AG09319 (cell line): ENCODE results near the gene UBA6.

Experiments
- DNase-seq: peaks from one replicate; pipeline ENCODE4 v3.0.0-alpha.2; 2010; ENCODE audit warnings: low read depth; ENCODE audit errors: extremely low read depth
- TF ChIP-seq, protein P1 (sequence below): IDR thresholded peaks from 2 replicates; pipeline ENCODE4 v1.5.1; 2011; ENCODE audit warnings: low read depth, mild to moderate bottlenecking, inconsistent platforms, low read length, moderate library complexity

UBA6 gene

DNA sequence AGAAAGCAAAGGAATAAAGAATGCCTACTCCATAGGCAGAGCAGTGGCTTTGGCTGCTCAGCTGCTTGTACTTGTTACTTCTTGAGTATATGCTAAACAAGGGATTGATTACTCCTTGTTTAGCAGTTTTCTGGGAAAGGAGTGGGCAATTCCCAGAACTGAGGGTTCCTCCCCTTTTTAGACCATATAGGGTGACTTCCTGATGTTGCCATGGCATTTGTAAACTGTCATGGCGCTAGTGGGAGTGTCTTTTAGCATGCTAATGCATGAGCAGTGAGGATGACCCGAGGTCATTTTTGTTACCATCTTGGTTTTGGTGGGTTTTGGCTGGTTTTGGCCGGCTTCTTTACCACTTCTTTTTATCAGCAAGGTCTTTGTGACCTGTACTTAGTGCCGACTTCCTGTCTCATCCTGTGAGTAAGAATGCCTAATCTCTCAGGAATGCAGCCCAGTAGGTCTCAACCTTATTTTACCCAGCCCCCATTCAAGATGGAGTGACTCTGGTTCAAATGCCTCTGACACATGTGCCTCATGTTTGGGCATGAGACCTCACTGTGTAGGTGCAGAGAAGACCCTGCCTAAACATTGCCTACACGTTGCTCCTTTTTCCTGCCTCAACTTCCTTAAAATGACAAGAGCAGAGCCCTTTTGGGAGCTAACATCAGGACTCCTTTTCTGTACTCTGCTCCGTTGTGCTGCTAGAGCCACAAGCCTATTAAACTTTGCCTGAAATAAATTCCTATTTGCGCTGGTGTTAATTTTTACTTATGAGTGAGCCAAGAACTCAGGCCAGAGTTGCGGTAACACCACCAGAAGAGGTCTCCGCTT lies 21.0 kb upstream of the UBA6 start:
- TF ChIP-seq, protein P1, sequence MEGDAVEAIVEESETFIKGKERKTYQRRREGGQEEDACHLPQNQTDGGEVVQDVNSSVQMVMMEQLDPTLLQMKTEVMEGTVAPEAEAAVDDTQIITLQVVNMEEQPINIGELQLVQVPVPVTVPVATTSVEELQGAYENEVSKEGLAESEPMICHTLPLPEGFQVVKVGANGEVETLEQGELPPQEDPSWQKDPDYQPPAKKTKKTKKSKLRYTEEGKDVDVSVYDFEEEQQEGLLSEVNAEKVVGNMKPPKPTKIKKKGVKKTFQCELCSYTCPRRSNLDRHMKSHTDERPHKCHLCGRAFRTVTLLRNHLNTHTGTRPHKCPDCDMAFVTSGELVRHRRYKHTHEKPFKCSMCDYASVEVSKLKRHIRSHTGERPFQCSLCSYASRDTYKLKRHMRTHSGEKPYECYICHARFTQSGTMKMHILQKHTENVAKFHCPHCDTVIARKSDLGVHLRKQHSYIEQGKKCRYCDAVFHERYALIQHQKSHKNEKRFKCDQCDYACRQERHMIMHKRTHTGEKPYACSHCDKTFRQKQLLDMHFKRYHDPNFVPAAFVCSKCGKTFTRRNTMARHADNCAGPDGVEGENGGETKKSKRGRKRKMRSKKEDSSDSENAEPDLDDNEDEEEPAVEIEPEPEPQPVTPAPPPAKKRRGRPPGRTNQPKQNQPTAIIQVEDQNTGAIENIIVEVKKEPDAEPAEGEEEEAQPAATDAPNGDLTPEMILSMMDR, result no peak
- DNase-seq, result no peak

DNA sequence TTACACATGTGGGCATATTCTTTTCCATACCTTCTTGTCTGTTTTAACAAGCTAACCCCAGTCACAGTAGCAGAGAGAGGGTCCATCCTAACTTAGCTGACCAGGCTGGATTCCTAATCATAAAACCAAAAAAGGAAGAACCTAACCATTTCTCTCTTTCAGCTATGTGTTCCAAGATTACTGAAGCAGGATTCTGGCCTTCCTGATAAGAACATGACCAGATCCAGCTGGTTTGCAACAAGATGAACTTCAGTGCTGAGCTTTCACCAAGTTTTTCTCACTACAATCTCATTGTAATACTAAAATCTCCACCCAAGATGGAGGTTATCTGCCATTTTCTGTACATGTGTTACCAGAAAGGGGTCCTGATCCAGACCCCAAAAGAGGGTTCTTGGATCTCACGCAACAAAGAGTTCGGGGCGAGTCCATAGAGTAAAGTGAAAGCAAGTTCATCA lies 20.4 kb upstream of the UBA6 start:
- TF ChIP-seq, protein P1, result no peak
- no peak for DNase-seq

DNA sequence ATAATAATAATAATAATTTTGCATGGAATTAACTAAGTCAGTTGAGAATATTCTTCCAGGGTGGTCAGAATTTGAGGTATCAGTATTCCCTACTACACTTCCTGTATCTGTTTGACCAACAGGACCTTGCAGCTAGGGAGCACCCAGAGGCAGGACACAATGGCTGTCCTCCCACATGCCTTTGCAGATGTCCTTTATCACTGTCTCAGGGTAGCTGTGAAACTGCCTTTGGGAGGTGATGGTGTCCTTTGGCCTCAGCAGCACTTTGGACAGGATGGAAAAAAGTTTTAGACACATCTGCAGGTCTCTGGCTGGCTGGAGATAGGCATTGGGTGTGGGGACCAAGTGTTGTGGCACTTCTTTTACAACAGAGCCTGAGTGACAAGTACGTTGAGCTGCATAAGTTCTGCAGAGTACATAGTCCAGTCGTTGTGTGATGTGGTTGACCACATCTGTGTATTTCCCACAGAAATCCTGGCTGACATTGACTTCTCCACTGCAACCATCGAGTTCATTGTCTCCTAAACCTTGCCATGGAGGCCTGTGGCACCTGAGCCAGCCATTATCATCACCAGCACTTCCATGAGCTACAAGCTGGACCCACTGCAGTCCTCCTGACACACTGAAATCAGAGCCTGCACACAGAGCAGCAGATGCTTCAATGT lies 19.1 kb upstream of the UBA6 start:
- TF ChIP-seq, protein P1, result no peak
- no peak for DNase-seq

DNA sequence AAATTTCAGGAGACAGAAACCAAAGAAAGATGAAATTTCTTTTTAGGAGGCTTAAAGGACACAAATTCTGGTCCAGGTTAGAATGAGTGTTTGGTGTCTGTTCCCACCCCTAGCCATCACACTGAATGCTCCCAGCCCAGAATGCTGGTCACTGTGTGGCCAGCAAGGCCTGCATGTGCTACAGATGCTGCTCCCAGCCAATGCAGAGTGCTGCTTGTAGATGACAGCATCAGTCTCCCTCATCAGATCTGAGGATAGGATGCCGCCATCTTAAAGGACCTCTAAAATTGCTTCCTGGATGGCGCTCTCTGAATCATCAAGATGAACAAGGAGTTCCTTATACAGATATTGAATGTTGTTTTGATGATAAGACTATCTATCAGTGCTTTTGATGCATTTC lies 17.9 kb upstream of the UBA6 start:
- DNase-seq, result no peak

DNA sequence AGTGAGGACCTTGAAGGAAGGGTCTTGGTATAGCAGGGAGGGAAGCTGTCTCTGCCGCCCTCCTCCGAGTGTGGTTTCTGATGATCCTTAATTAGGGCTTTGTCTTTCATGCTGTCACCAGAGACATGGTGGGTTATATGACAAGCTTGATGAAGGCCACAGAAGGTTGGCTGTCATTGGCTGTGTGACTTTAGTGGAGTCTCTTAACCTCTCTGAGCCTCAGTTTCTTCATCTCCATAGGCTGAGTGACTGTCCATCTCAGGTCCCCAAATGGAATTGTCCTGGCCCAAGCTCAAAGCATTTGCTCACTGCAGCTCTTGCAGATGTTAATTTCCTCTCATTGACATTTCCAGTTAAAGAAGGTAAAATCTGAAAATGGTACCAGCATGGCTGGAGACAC lies 16.6 kb upstream of the UBA6 start:
- TF ChIP-seq, protein P1, result no peak
- no peak for DNase-seq

More for the DNA sequence above, 17.9 kb upstream of the UBA6 start:
- TF ChIP-seq, protein P1, result no peak

DNA sequence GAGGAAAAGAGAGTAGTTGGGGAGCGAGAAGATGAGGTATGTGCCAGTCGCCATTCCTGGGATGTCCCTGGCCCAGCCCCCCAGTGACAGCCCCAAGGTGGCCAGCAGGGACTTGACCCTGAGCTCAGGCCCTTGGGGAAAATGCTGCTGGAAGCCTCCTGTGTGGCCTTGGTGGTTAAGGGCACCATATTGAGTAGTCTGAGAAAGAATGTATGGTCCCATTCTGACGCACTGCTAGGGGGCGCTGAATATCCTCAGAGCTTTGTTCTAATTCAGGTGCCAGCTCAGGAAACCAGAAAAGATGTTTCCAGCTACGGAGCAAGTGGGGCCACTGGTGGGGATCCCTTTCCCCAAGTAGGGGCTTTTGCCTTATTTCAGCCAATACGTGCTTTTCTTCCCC lies 14.0 kb upstream of the UBA6 start:
- TF ChIP-seq, protein P1, result no peak
- no peak for DNase-seq

DNA sequence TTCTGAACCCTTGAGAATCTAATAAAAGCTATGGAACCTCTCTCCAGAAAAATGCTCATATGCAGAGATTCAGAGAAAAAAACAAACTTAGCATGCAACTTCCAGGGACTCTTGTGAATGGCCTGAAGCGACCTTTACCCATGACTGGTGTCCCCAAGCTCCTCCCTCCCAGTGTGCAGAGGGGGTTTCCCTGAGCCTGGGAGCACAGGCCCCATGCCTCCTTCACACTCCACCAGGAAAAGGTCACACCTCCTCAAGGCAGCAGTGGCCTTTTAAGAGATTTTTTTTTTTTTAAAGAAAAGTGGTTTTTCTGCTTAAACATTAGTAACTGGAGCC lies 13.3 kb upstream of the UBA6 start:
- no peak for DNase-seq
- TF ChIP-seq, protein P1, result no peak
